GM18519 (cell line): ENCODE data around the gene RASA3.
"Not testable (repeated sequence)": the region's sequence is repeated elsewhere in the genome, so short reads cannot be mapped to it uniquely, and the experiment has no call there.

ENCODE experiments used
- ATAC-seq: cut with Tn5 transposase; IDR thresholded peaks from one replicate; pipeline ENCODE4 v1.9.1; 2021; ENCODE audit warnings: mild to moderate bottlenecking, moderate library complexity; ENCODE audit not compliant: unreplicated experiment, low FRiP score

Gene RASA3

DNA sequence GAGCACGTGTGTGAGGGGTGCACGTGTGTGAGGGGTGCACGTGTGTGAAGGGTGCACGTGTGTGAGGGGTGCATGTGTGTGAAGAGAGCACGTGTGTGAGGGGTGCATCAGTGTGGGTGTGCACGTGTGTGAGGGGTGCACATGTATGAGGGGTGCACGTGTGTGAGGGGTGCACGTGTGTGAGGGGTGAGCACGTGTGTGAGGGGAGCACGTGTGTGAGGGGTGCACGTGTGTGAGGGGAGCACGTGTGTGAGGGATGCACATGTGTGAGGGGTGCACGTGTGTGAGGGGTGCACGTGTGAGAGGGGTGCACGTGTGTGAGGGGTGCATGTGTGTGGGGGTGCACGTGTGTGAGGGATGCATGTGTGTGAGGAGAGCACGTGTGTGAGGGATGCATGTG, 15.7 kb downstream of the RASA3 start:
- ATAC-seq, result no peak

GRCh38 chr13:114115796-114116195, 16.6 kb downstream of the RASA3 start:
- ATAC-seq, result no peak

DNA sequence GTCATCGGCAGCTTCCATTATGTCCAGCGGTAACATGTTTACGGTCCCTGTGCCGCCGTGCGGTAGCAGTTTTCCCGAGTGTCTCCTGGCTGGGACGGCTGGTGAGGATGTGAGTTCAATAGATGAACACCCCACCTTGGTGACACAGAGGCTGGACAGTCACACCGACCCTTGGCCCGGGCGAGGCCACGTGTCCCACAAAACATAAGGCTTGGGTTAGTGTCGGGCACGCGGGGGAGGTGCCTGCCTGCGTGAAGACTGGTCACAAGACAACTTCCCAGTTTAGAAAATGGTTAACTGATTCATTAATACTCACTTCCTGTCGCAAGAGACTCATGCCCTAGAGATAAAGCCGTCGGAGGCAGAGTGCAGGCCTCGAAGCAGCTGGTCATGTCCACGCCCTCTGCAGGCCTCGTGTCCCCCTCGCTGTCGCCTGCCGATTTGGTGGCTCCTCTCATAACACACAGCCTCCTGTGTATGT, 17.2 kb downstream of the RASA3 start:
- no peak for ATAC-seq

GRCh38 chr13:114114666-114115065, 17.8 kb downstream of the RASA3 start:
- not testable (repeated sequence) for ATAC-seq

- no peak for ATAC-seq
Measured at GRCh38 chr13:114114006-114114640, 18.3 kb downstream of the RASA3 start.

DNA sequence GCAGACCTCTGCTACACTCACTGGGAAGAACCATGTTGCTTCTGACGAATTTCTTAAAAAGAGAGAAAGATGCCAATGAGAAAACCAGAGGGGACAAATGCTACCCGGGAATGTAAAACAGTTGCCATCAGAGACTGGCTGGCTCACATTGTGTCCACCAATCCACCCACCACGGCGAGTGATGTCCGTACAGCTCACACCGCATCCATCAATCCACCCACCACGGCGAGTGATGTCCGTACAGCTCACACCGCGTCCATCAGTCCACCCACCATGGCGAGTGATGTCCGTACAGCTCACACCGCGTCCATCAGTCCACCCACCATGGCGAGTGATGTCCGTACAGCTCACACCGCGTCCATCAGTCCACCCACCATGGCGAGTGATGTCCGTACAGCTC, 19.0 kb downstream of the RASA3 start:
- ATAC-seq, result not testable (repeated sequence)

DNA sequence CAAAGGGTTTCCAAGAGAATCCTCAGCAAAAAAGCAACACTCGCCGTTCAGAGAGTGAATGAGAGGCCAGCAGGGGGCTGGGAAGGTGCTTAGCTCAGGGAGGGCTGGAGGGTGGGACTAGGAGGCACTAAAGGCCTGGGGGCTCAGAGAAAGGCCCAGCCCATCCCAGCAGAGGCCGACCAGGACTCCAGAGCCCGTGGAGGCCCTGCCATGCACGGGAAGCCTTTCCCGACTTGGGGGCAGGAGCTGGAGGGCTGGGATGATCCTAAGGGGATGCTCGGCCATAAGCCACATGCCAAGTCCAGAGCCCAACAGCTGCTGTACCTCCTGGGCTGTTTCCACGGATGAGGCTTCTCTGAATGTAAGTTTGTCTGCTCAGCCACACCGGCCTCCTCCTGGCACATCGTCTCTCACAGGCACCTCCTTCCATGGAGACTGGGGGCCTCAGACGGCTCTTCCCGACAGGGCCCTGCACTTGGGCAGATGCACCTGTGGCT, 19.5 kb downstream of the RASA3 start:
- ATAC-seq, result no peak

DNA sequence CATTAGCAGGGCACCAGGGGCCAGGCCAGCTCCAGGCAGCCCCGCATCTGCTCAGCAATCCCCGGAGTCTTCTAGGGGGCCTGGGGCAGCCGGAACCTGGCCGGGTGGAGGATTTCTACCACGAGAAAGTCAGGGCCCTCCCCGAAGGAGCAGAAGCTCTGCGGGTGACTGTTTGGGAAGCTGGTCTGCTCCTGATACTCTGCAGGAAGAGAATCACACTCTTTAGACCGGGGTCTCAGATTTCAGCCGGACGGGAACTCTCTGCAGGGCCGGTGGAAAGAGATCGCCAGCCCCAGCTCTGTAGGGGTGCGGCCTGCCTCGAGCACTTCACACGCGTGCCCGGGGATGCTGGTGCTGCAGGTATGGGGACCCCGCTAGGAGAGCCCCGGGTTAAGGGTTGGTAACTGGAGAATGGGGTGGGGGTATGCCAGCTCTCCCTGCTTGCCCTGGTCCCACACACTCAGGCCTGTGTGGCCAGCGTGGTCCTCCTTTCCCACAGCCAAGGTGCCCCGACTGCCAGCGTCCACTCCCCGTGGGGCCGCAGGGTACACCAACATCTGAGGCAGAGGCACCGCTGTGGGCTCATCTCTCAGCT, 20.1 kb downstream of the RASA3 start:
- no peak for ATAC-seq

- ATAC-seq, result no peak
Measured at GRCh38 chr13:114111577-114111976, 20.8 kb downstream of the RASA3 start.

DNA sequence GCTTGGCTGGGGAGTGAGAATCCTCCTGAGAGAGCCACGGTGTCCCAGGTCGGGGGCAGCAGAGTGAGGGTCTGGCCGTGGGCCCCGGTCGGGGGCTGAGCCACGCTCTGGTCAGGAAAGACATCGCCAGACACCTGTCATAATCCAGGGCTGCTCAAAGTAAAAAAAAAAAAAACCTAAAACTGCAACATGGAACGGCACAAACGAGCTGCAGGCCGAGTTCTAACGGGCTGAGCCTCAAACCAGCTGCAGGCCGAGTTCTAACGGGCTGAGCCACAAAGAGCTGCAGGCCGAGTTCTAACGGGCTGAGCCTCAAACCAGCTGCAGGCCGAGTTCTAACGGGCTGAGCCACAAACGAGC, 21.6 kb downstream of the RASA3 start:
- ATAC-seq, result not testable (repeated sequence)

- no peak for ATAC-seq
Measured at GRCh38 chr13:114110091-114110829, 22.2 kb downstream of the RASA3 start.

DNA sequence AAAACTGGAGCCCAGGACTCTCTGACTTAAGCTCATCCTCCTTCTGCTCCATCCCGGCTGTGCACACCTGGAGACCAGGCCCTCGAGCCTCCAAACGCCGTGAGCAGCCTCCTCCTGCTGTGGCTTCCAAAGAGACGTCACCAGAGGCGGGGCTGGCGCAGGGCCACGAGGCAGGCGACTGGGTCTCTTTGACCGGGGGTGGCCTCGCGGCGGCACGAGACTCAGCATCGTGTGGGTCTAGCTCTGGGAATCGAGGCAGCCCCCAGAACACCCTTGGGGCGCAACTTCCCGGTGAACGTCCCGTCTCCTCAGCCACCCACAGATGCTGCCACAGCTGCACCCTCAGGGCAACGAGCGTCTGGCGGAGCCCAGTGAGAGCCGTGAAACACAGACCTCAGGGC, 22.8 kb downstream of the RASA3 start:
- ATAC-seq, result no peak

DNA sequence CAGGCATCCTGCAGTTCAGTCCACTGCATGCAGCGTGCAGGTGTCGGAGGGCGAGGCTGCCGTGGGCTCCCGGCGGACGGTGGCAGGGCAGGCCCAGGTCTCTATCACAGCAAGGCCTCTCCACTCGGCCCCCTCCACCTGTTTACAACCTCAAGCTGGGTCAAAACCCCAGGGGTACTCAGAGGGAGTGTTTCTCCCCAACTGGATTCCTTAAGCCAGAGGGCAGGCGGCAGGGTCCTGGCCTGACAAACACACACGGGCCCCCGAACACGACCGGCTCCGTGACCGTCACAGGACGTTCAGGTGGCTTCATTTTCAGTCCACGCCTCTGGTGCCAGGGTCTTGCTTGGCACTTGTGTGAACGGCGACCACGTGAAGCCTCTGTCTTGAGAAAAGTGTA, 23.5 kb downstream of the RASA3 start:
- ATAC-seq, result no peak

DNA sequence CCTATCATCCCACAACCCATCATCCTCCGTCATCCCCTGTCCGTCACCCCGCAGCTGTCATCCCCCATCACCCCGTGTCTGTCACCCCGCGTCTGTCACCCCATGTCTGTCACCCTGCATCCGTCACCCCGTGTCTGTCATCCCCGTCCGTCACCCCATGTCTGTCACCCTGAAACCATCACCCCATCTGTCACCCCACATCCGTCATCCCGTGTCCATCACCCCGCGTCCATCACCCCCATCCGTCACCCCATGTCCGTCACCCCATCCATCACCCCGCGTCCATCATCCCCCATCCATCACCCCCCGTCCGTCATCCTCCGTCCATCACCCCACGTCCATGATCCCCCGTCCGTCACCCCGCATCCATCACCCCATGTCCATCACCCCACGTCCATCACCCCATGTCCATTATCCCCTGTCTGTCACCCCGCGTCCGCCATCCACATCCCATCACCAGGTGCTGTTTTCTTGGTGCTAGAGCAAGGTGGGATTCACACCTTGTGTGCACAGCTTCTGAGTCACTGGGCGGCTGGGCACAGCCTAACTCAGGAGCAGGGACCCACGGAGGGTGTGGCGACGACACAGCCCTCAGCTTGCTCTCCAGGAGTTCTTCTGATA, 24.2 kb downstream of the RASA3 start:
- no peak for ATAC-seq

- ATAC-seq, result no peak
Measured at GRCh38 chr13:114107686-114108081, 24.7 kb downstream of the RASA3 start.

DNA sequence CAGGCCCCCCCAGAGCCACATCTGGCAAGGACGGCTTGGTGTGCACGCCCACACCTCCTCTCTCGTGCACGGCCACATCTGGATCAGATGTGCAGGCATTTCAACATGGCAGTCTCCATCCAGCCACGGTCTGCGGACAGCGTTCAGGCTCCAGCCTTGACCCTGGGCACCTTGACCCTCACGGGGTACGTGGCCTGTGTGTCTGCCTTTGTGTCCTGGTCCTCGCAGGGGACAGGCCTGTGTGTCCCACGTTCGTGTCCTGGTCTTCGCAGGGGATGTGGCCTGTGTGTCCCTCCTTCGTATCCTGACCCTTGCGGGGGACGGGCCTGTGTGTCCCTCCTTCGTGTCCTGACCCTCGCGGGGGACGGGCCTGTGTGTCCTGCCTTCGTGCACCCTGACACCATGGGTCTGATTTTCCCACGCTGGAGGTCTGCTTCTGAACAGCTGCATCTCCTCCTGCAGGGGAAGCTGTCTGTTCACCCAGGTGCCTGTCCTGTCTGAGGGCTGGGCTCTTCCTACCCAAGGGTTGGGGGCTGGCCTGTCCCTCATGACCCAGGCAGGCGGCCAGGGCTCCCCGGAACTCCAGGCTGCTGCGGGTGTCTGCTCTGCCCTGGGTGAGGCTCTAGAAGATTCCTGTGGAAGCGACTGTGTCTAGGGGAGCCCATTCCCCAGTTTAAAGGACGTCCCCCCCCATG, 25.3 kb downstream of the RASA3 start:
- no peak for ATAC-seq

DNA sequence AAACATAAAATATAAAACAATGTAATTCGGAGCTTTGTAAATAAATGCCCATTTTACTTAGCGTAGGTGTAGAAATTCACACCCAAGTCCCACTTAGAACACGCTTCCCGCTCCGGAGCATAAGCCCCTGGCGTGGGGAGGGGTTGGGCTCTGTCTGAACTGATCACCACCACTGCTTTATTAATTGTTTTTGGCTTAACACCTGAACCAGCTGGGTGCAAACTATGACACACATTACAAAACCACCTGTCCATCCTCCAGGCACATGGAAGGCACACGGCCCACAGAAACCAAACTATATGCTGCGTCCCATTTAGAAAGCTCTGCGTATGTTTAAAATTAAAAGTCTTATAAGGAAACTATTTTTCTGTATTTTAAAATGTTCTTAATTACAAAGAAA, 25.9 kb downstream of the RASA3 start:
- no peak for ATAC-seq

DNA sequence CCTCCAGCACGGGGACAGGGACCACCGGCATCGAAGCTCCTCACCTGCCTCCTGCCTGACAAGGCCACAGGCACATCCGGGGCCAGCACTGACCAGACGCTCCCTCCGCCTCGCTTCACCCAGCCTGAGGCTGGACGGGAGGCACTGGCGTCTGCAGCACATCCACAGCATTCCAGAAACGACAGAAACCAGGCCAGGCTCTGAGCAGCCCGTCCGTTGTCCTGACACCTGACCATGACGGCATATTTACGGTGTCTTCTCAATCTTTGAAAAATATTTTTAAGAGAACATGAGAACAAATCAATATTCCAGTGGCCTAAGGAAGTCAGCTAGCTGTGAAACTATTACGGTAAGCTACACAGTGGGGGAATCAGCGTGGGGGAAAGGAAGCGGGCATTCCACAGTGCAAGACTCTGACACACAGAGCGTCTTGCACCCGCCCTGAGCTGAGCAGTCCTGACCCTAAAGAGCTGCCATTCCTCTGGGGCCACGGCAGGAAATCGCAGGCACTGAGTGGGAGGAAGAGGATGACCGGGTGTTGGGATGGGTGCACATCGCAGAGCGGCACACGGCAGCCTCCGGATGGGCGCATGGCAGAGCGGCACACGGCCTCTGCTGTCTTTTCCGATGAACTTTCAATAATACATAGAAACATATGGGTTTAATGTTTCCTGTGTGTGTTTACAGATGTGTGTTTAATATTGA, 26.8 kb downstream of the RASA3 start:
- ATAC-seq, result no peak

- ATAC-seq, result no peak
Measured at GRCh38 chr13:114104655-114105520, 27.5 kb downstream of the RASA3 start.
